T-cell (primary cell): ENCODE data around the gene FOXP1. TPM values are rescaled to one million over a fixed set of nuclear protein-coding genes. Genes with fewer than 3 reads are reported as not detected.

Experiments
- ATAC-seq, 4 experiments: fragments of 200-7000 bp in 3 of 4; fragments of 150-1000 bp in 1 of 4; cut with Tn5 transposase; replicated peaks in 1 of 4; 1 replicate in 3 of 4; 2 replicates in 1 of 4; pipeline ENCODE4 v1.10.0; 2021; ENCODE audit warnings: moderate library complexity in 3 of 4, mild to moderate bottlenecking in 2 of 4, moderate number of reproducible peaks in 1 of 4
- CTCF ChIA-PET, 2 donors: fragments of 300-600 bp; sonication (Branson Sonifier 250); formaldehyde crosslinking; loops; one replicate each; lab custom pipeline; 2022; ENCODE audit warnings: antibody characterized with exemption in 2 of 2; lab: Charles Lee
- POLR2A ChIA-PET, 2 donors: fragments of 300-600 bp; sonication (Branson Sonifier 250); formaldehyde crosslinking; loops; one replicate each; lab custom pipeline; 2022; ENCODE audit warnings: antibody characterized with exemption in 2 of 2; lab: Charles Lee
- DNase-seq, 35 experiments: peaks; one replicate each; pipeline versions ENCODE4 v3.0.0 to v3.0.0-alpha.2; 2013 to 2023
- H3K27ac ChIP-seq: one replicate; pipeline ENCODE4 v1.5.1; 2013; ENCODE audit warnings: low read length
- H3K27me3 ChIP-seq, 2 experiments: replicated peaks in 1 of 2; 1 replicate in 1 of 2; 2 replicates in 1 of 2; pipeline versions ENCODE4 v1.6.1 to v1.7.0; 2013; ENCODE audit warnings: low read length in 1 of 2, mixed read lengths in 1 of 2; ENCODE audit not compliant: control insufficient read depth in 2 of 2, insufficient read depth in 2 of 2; ENCODE audit errors: extremely low read depth in 1 of 2
- H3K36me3 ChIP-seq, 2 donors: 1 replicate in 1 of 2; 2 replicates in 1 of 2; pipeline versions ENCODE4 v1.6.1 to v1.7.0; 2013; ENCODE audit warnings: low read length in 1 of 2; ENCODE audit not compliant: control insufficient read depth in 2 of 2, insufficient read depth in 1 of 2; ENCODE audit errors: extremely low read depth in 1 of 2
- H3K4me1 ChIP-seq, 2 experiments: 1 replicate in 1 of 2; 2 replicates in 1 of 2; pipeline versions ENCODE4 v1.6.1 to v1.7.0; 2013; ENCODE audit warnings: low read length in 2 of 2, mixed read lengths in 1 of 2; ENCODE audit not compliant: insufficient read depth in 2 of 2, control insufficient read depth in 1 of 2; ENCODE audit errors: extremely low read depth in 1 of 2
- H3K4me3 ChIP-seq, 2 donors: 1 replicate in 1 of 2; 2 replicates in 1 of 2; pipeline versions ENCODE4 v1.5.1 to v1.7.0; 2013; ENCODE audit warnings: mild to moderate bottlenecking in 2 of 2, low read length in 1 of 2, moderate library complexity in 1 of 2; ENCODE audit not compliant: control insufficient read depth in 1 of 2; ENCODE audit errors: extremely low read depth in 1 of 2
- H3K9me3 ChIP-seq: 2 replicates; pipeline ENCODE4 v1.7.0; 2013
- H3K27ac Mint-ChIP-seq, 2 donors: one replicate each; pipeline ENCODE4 v1.8.0; 2020 to 2021; ENCODE audit warnings: mild to moderate bottlenecking in 2 of 2, mixed read lengths in 2 of 2
- H3K27me3 Mint-ChIP-seq, 2 donors: one replicate each; pipeline ENCODE4 v1.8.0; 2021 to 2022; ENCODE audit warnings: mixed read lengths in 2 of 2
- H3K36me3 Mint-ChIP-seq: one replicate; pipeline ENCODE4 v1.8.0; 2021; ENCODE audit warnings: mixed read lengths
- H3K4me1 Mint-ChIP-seq, 3 donors: one replicate each; pipeline ENCODE4 v1.8.0; 2020 to 2022; ENCODE audit warnings: mixed read lengths in 3 of 3, mild to moderate bottlenecking in 1 of 3
- H3K4me3 Mint-ChIP-seq, 3 donors: one replicate each; pipeline ENCODE4 v1.8.0; 2020 to 2022; ENCODE audit warnings: mild to moderate bottlenecking in 3 of 3, mixed read lengths in 3 of 3, moderate library complexity in 3 of 3
- H3K9me3 Mint-ChIP-seq, 3 donors: one replicate each; pipeline ENCODE4 v1.8.0; 2020 to 2022; ENCODE audit warnings: mixed read lengths in 3 of 3
- WGBS: methylation state at CpG from one replicate; pipeline ENCODE4 v1.1.5; 2013; ENCODE audit warnings: missing lambda C conversion rate; ENCODE audit not compliant: insufficient coverage; 5-methylcytosine and 5-hydroxymethylcytosine counted together
- total RNA-seq, 35 experiments: library from RNA in 6 of 35; stranded (reverse) in 6 of 35; fragments of 120-200 nt in 1 of 35; gene quantifications; one replicate each; pipeline versions ENCODE4 v1.2.1 to v1.2.4 and lab custom pipeline; 2013 to 2026

The FOXP1 gene
- total RNA-seq, 5 donors from 2014 or later (not counting 1 experiment from before 2014, with no cell fraction given) = 258 to 586 (median 290) TPM

- CTCF ChIA-PET = interaction anchor here in 1 of 2 donors (0.7 kb wide), 1 partner anchor 216 kb away, joined by 3 read pairs; no protein-coding TSS in a partner anchor
- H3K27ac ChIP-seq = no peak overlapping the region
- Mint-ChIP-seq H3K36me3 (no peaks in the 10 kb centered on the region), H3K27me3 (no peaks in the 10 kb centered on the region), H3K27ac (peak overlapping the region; percentile 63 to 66), H3K4me1 (peaks cover 46 to 50% (median 46%) of the 10 kb centered on the region in 3 donors), H3K4me3 (peak overlapping the region; percentile 88 to 93 (median 90)), H3K9me3 (no peaks in the 10 kb centered on the region)
- H3K4me3 ChIP-seq = peak overlapping the region; percentile 77 to 88
- H3K4me1 ChIP-seq = peaks cover 5 to 26% of the 10 kb centered on the region in 2 experiments
- no peaks in the 10 kb centered on the region for H3K36me3 ChIP-seq
- no peaks in the 10 kb centered on the region for H3K9me3 ChIP-seq
- DNase-seq (peak in 32 of 35 experiments; percentile 4 to 53 (median 30)), ATAC-seq (peak in 3 of 4 experiments; percentile 35 to 36 (median 36))
- 0% methylated on average over 39 of the region's 53 CpGs for WGBS
- H3K27me3 ChIP-seq = peaks cover 0 to 6% of the 10 kb centered on the region in 2 experiments
- POLR2A ChIA-PET = interaction anchor here in 1 of 2 donors (0.6 kb wide), 2 partner anchors 301 to 538 kb away, joined by 5 to 11 read pairs; no protein-coding TSS in a partner anchor
Observed at GRCh38 chr3:71581457-71582035, 2.0 kb downstream of the FOXP1 start.

- Mint-ChIP-seq H3K9me3 (no peaks in the 10 kb centered on the region), H3K36me3 (no peaks in the 10 kb centered on the region), H3K4me1 (peaks cover 39 to 43% (median 43%) of the 10 kb centered on the region in 3 donors), H3K27me3 (no peaks in the 10 kb centered on the region), H3K27ac (peak overlapping the region; percentile 16 to 63), H3K4me3 (peak overlapping the region; percentile 88 to 93 (median 90))
- Histone ChIP-seq H3K4me3 (peak overlapping the region; percentile 77 to 88), H3K36me3 (no peaks in the 10 kb centered on the region), H3K27me3 (peaks cover 0 to 6% of the 10 kb centered on the region in 2 experiments), H3K9me3 (no peaks in the 10 kb centered on the region), H3K4me1 (peaks cover 5 to 26% of the 10 kb centered on the region in 2 experiments), H3K27ac (no peak overlapping the region)
- no peak for ATAC-seq
- POLR2A ChIA-PET = interaction anchor here in 1 of 2 donors (0.5 kb wide), 1 partner anchor 96 kb away, joined by 3 read pairs; no protein-coding TSS in a partner anchor
- no peak for DNase-seq
- CTCF ChIA-PET = no interaction called here
- 35% methylated on average over 10 of the region's 17 CpGs for WGBS
Observed at GRCh38 chr3:71580636-71581456, 2.7 kb downstream of the FOXP1 start.

GRCh38 chr3:71579935-71580406, 3.6 kb downstream of the FOXP1 start:
- DNase-seq (peak in 1 of 35 experiments; percentile 4), ATAC-seq (no peak)
- no peaks in the 10 kb centered on the region for H3K36me3 ChIP-seq
- no peaks in the 10 kb centered on the region for H3K9me3 ChIP-seq
- Mint-ChIP-seq H3K4me3 (peak overlapping the region; percentile 50 to 93 (median 59)), H3K9me3 (no peaks in the 10 kb centered on the region), H3K27me3 (no peaks in the 10 kb centered on the region), H3K4me1 (peaks cover 31 to 34% (median 34%) of the 10 kb centered on the region in 3 donors), H3K27ac (peak overlapping the region; percentile 22 to 53), H3K36me3 (no peaks in the 10 kb centered on the region)
- H3K4me3 ChIP-seq = no peak overlapping the region
- H3K4me1 ChIP-seq = peaks cover 3 to 20% of the 10 kb centered on the region in 2 experiments
- POLR2A ChIA-PET = interaction anchor here (0.5 to 0.8 kb wide), 6 partner anchors 15 to 321 kb away, joined by 3 to 11 read pairs (median 4); no protein-coding TSS in a partner anchor
- H3K27me3 ChIP-seq = peaks cover 0 to 6% of the 10 kb centered on the region in 2 experiments
- no peak overlapping the region for H3K27ac ChIP-seq
- 48% methylated on average over 2 of the region's 4 CpGs for WGBS
- CTCF ChIA-PET = interaction anchor here (0.6 to 0.7 kb wide), 3 partner anchors 435 to 1507 kb away, joined by 3 to 5 read pairs (median 4); no protein-coding TSS in a partner anchor

- Mint-ChIP-seq H3K4me1 (peaks cover 25 to 29% (median 29%) of the 10 kb centered on the region in 3 donors), H3K36me3 (peaks cover under 1% of the 10 kb centered on the region), H3K27me3 (no peaks in the 10 kb centered on the region), H3K4me3 (peak overlapping the region in 2 of 3 donors; percentile 59 to 93), H3K9me3 (no peaks in the 10 kb centered on the region), H3K27ac (peak overlapping the region in 1 of 2 donors; percentile 48)
- no peak for ATAC-seq
- no peak for DNase-seq
- CTCF ChIA-PET = interaction anchor here (0.6 to 0.7 kb wide), 3 partner anchors 435 to 1506 kb away, joined by 3 to 5 read pairs (median 4); no protein-coding TSS in a partner anchor
- no peak overlapping the region for H3K4me3 ChIP-seq
- H3K27me3 ChIP-seq = peaks cover 0 to 6% of the 10 kb centered on the region in 2 experiments
- H3K9me3 ChIP-seq = no peaks in the 10 kb centered on the region
- WGBS = 84% methylated on average over 4 of the region's 7 CpGs
- H3K36me3 ChIP-seq = no peaks in the 10 kb centered on the region
- POLR2A ChIA-PET = interaction anchor here (0.6 to 0.8 kb wide), 6 partner anchors 15 to 321 kb away, joined by 3 to 11 read pairs (median 4); no protein-coding TSS in a partner anchor
- H3K27ac ChIP-seq = no peak overlapping the region
- peaks cover 3 to 17% of the 10 kb centered on the region in 2 experiments for H3K4me1 ChIP-seq
Observed at GRCh38 chr3:71579326-71579934, 4.1 kb downstream of the FOXP1 start.

- POLR2A ChIA-PET = no interaction called here
- Histone ChIP-seq H3K4me1 (peaks cover 3 to 16% of the 10 kb centered on the region in 2 experiments), H3K36me3 (no peaks in the 10 kb centered on the region), H3K27me3 (peaks cover 0 to 6% of the 10 kb centered on the region in 2 experiments), H3K27ac (no peak overlapping the region), H3K4me3 (no peak overlapping the region), H3K9me3 (no peaks in the 10 kb centered on the region)
- Mint-ChIP-seq H3K36me3 (peaks cover 3% of the 10 kb centered on the region), H3K27ac (peak overlapping the region; percentile 53 to 71), H3K27me3 (no peaks in the 10 kb centered on the region), H3K4me3 (no peak overlapping the region), H3K9me3 (no peaks in the 10 kb centered on the region), H3K4me1 (peaks cover 22 to 27% (median 27%) of the 10 kb centered on the region in 3 donors)
- DNase-seq (no peak), ATAC-seq (no peak)
- no CpG with 5 or more reads among the region's 6 CpGs for WGBS
- CTCF ChIA-PET = no interaction called here
Observed at GRCh38 chr3:71578054-71578751, 5.3 kb downstream of the FOXP1 start.
